ENCODE data around the gene CRIM1.

The CRIM1 gene

DNA sequence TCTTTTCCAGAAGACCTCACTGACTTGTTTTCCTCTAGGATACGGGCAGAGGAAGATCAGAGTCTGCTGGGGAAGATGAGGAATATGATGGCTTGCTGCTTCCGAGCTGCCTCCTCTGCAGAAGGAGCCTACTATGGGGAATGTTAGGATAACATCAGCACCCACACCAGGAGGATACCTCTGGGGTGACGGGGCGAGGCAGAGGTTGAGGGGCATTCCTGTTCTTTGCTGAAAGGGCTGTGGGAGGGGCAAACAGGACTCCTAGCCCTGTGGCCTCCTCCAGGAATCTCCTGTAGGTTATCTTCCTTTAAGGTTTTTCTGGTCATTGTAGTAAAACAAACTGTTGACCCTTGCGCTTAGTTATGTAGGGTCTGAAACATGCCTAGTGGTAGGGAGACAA lies 102.5 kb downstream of the CRIM1 start:
- in situ Hi-C loops (cut with HindIII; ENCODE audit: low pct_ligation_motif_present, low pct_unique_long_range_greater_than_20kb, low sequenced_read_pairs): no loop called here

GRCh38 chr2:36459725-36460137 lies 104.2 kb downstream of the CRIM1 start:
- in situ Hi-C loops (cut with HindIII; ENCODE audit: low pct_ligation_motif_present, low pct_unique_long_range_greater_than_20kb, low sequenced_read_pairs): no loop called here
- peak; percentile 85 for DNase-seq

More for the DNA sequence above, 102.5 kb downstream of the CRIM1 start:
- no peak for DNase-seq

DNA sequence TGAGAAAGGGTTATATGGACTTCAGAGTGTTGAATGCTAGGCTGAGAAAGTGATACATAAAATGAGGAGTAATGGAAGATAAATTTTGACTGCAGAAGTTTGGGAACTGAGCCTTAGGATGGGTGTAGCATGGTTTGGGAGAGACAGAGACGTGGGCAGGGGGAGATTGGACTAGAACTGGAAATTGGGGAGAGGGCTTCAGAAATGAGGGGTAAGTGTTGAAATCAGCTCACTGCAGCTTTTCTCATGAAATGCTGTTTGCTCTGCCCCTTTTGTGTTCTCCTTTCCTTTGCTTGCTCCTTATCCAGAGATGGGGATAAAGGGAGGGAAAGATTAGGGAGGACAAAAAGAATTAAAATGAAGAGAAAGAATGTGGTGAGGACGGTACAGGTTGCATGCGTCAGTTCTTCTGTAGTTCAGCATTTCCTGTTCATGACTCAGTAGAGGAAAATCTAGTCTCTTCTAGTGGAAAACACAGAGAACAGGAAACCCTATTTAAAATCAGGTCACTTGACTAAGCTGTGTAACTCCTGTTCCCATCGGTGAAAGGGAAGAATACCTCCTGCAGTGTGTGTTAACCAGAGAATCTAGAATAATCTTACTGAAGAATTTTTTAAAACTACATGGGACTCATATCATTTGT lies 105.6 kb downstream of the CRIM1 start:
- in situ Hi-C loops (cut with HindIII; ENCODE audit: low pct_ligation_motif_present, low pct_unique_long_range_greater_than_20kb, low sequenced_read_pairs): no loop called here
- DNase-seq: peak; percentile 93

GRCh38 chr2:36462311-36462935 lies 106.8 kb downstream of the CRIM1 start:
- in situ Hi-C loops (cut with HindIII; ENCODE audit: low pct_ligation_motif_present, low pct_unique_long_range_greater_than_20kb, low sequenced_read_pairs): no loop called here
- no peak for DNase-seq

DNA sequence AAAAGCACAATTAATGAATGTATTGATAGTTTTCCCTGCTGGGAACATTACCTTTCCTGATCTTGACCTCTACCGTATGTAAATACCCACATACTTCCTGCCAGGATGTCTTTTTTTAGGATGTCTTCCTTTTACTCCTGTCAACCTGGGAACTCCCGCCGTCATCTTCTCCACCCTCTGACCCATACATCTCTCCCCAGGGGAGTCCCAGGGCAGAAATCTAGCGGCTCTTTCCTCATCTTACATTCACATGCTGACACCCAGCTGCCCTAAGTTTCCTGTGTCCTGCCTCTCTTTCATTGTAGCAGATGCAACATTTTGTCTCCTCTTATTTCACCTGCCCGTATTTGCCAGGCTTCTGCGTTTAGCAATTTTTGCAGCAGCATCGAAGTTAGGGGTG lies 107.8 kb downstream of the CRIM1 start:
- DNase-seq: no peak
- in situ Hi-C loops (cut with HindIII; ENCODE audit: low pct_ligation_motif_present, low pct_unique_long_range_greater_than_20kb, low sequenced_read_pairs): no loop called here

- in situ Hi-C loops (cut with HindIII; ENCODE audit: low pct_ligation_motif_present, low pct_unique_long_range_greater_than_20kb, low sequenced_read_pairs): no loop called here
Observed at GRCh38 chr2:36464006-36464721, 108.6 kb downstream of the CRIM1 start.

DNA sequence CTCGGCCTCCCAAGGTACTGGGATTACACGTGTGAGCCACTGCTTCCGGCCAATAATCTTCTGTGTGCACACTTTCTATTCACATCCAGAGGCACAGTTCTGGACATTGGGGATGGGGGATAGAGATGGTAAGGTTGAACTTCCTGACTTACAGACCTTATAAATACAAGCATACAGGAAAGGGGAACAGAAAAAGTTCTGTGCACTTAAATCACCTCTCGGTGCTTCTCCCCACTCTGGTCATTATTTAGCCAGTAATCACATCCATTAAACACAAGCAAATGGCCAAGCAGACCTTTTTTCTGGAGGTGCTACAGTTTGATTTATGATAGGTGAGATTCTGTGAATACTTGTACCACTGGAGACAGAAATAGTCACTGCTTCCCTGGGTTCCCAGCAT lies 110.6 kb downstream of the CRIM1 start:
- no peak for DNase-seq
- in situ Hi-C loops (cut with HindIII; ENCODE audit: low pct_ligation_motif_present, low pct_unique_long_range_greater_than_20kb, low sequenced_read_pairs): no loop called here

More at GRCh38 chr2:36464006-36464721, 108.6 kb downstream of the CRIM1 start:
- no peak for DNase-seq

DNA sequence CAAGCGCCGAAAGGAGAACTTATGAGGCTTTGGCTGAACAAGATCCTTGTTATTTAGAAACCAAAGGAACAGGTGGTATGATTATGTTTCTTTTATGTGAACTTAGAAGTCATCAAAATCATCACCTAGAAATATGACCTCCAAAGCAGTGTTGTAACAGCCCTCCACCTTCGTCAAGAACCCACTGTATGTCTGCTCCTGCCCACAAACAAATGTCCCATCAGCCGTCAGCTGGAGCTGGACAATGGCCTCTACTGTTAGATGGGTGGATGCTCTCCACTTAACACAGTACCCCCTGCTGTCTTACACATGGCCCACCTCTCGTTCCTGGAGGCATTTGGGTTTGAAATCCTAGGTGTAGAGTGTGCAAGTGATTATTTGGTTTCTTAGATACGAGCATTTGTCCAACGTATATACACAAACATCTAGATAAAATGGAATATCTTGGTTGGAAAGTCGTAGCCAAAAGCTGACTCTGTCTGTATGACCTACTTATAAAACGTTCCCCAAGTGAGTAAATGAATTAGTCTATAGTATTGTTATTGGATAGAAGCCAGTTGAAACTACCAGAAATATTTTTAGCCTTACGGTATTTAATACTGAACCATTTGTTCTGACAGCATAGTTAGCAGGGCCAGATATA lies 113.0 kb downstream of the CRIM1 start:
- DNase-seq: no peak
- in situ Hi-C loops (cut with HindIII; ENCODE audit: low pct_ligation_motif_present, low pct_unique_long_range_greater_than_20kb, low sequenced_read_pairs): no loop called here

- no peak for DNase-seq
- in situ Hi-C loops (cut with HindIII; ENCODE audit: low pct_ligation_motif_present, low pct_unique_long_range_greater_than_20kb, low sequenced_read_pairs): no loop called here
Observed at GRCh38 chr2:36469106-36469477, 113.5 kb downstream of the CRIM1 start.

GRCh38 chr2:36469710-36470109 lies 114.1 kb downstream of the CRIM1 start:
- in situ Hi-C loops (cut with HindIII; ENCODE audit: low pct_ligation_motif_present, low pct_unique_long_range_greater_than_20kb, low sequenced_read_pairs): no loop called here
- DNase-seq: no peak

- in situ Hi-C loops (cut with HindIII; ENCODE audit: low pct_ligation_motif_present, low pct_unique_long_range_greater_than_20kb, low sequenced_read_pairs): no loop called here
- no peak for DNase-seq
Observed at GRCh38 chr2:36473230-36473629, 117.7 kb downstream of the CRIM1 start.

- DNase-seq: peak; percentile 39
- in situ Hi-C loops (cut with HindIII; ENCODE audit: low pct_ligation_motif_present, low pct_unique_long_range_greater_than_20kb, low sequenced_read_pairs): no loop called here
Observed at GRCh38 chr2:36476411-36476810, 120.8 kb downstream of the CRIM1 start.

DNA sequence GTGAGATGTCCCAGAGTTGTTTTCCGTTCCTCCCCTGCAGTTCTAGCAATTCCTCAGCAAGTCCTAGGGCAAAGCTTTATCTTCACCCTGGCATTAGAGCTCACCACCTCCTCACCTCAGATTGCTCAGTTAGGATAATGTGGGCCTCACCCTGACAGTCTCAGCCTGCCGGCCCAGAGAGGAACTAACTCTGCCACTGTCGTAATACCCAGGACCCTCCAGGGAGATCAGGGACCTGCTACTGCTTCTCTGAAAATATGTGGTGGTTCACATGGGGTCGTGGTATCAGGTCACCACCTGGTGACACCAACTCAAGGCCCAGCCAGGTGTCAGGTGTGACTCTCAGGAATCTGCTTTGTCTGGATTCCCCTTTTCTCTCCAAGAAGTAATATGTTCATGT lies 121.7 kb downstream of the CRIM1 start:
- in situ Hi-C loops (cut with HindIII; ENCODE audit: low pct_ligation_motif_present, low pct_unique_long_range_greater_than_20kb, low sequenced_read_pairs): no loop called here
- no peak for DNase-seq

DNA sequence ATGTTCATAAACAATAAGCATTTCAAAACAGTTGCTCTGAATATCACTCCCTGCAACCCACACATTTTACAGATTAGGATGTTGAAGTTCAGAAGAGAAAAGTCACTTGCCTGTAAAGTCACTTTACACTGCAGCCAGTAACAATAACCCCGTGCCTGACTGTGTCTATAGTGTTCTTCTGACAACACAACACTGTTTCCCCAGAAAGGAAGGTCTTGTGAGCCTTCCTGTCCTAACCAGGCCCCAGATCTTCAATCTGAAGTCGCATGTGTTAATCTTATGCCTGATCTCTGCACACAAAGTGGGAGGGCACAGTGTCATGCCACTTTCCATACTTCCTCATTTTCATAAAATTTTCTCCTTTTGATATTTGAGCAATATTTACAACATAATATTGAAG lies 122.2 kb downstream of the CRIM1 start:
- DNase-seq: no peak
- in situ Hi-C loops (cut with HindIII; ENCODE audit: low pct_ligation_motif_present, low pct_unique_long_range_greater_than_20kb, low sequenced_read_pairs): no loop called here

GRCh38 chr2:36478332-36478738 lies 122.8 kb downstream of the CRIM1 start:
- in situ Hi-C loops (cut with HindIII; ENCODE audit: low pct_ligation_motif_present, low pct_unique_long_range_greater_than_20kb, low sequenced_read_pairs): no loop called here
- DNase-seq: peak; percentile 82

DNA sequence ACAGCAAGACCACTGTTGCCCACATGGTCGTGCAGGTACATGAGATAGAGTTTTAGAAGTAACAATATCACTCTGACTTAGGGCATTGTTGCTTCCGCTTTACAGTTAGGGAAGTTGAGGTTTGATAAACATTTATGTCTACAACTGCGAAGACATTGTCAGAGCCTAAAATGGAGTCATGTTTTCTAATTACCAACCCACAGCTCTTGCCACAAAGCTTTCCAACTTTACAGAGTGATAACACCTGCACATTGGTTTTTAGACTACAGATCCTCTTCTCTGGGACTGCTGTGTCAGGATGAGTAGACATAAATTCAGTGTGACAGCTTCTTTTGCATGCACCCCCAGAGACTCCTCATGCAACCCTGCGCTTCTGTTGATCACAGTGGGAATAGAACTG lies 123.4 kb downstream of the CRIM1 start:
- in situ Hi-C loops (cut with HindIII; ENCODE audit: low pct_ligation_motif_present, low pct_unique_long_range_greater_than_20kb, low sequenced_read_pairs): no loop called here
- DNase-seq: no peak

DNA sequence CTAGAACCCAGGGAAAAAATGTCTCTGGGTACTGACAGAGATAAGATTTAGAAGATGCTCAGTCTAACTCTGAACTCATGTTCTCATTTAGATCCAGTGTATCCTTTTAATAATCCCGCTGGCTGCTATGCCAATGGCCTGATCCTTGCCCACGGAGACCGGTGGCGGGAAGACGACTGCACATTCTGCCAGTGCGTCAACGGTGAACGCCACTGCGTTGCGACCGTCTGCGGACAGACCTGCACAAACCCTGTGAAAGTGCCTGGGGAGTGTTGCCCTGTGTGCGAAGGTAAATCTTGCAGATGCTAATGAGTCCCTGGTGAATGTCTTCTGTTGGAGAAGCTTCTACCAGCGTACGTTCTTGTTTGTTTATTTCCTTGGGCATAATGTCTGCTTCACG lies 123.8 kb downstream of the CRIM1 start:
- in situ Hi-C loops (cut with HindIII; ENCODE audit: low pct_ligation_motif_present, low pct_unique_long_range_greater_than_20kb, low sequenced_read_pairs): no loop called here
- no peak for DNase-seq

GRCh38 chr2:36480028-36480427 lies 124.5 kb downstream of the CRIM1 start:
- DNase-seq: no peak
- in situ Hi-C loops (cut with HindIII; ENCODE audit: low pct_ligation_motif_present, low pct_unique_long_range_greater_than_20kb, low sequenced_read_pairs): no loop called here

DNA sequence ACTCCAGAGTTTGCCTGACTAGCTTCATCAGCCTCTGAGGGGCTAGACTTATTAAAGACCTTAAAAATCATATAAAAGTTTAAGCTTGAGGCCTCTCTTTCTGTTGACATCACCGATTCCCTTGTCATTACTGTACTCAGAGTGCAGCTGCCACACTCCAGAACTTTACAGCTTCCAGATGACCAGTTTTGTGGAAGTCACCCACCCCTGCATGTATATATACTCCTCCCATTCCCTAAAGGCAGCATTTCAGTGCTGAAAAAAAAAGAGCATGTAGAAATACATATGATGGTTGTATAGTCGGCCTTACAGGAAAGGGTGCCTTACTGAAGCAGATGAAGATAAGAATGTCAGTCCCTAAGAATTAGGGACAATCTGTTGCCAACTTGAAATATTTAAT lies 125.1 kb downstream of the CRIM1 start:
- no peak for DNase-seq
- in situ Hi-C loops (cut with HindIII; ENCODE audit: low pct_ligation_motif_present, low pct_unique_long_range_greater_than_20kb, low sequenced_read_pairs): no loop called here
